ENCODE results near the gene RIMBP2.

RIMBP2 gene

GRCh38 chr12:130565189-130565588 lies 150.9 kb downstream of the RIMBP2 start:
- no peaks in the 10 kb centered on the region for H3K9me3 ChIP-seq (ENCODE audit: control insufficient read depth, low read length)
- no peak overlapping the region for H3K4me3 ChIP-seq (ENCODE audit: low read depth, low read length)
- no peak overlapping the region for H3K4me2 ChIP-seq (ENCODE audit: low read length)
- peaks cover 9% of the 10 kb centered on the region for H3K4me1 ChIP-seq
- no peaks in the 10 kb centered on the region for H3K36me3 ChIP-seq (ENCODE audit: control insufficient read depth, insufficient read depth, low read length)
- H3K27ac ChIP-seq: no peak overlapping the region
- H3K27me3 ChIP-seq (ENCODE audit: control insufficient read depth, insufficient read depth, low read length): no peaks in the 10 kb centered on the region
- peaks cover 4% of the 10 kb centered on the region for H3K79me2 ChIP-seq
- H3K9ac ChIP-seq: no peak overlapping the region
- no peak overlapping the region for H2AFZ ChIP-seq
- no peak for TF ChIP-seq CTCF (IDR thresholded peaks at IDR 0.05)

GRCh38 chr12:130563323-130563722 lies 152.8 kb downstream of the RIMBP2 start:
- H2AFZ ChIP-seq: no peak overlapping the region
- peaks cover 2% of the 10 kb centered on the region for H3K4me1 ChIP-seq
- H3K9me3 ChIP-seq (ENCODE audit: control insufficient read depth, low read length): no peaks in the 10 kb centered on the region
- H3K79me2 ChIP-seq: peaks cover 9% of the 10 kb centered on the region
- H3K36me3 ChIP-seq (ENCODE audit: control insufficient read depth, insufficient read depth, low read length): no peaks in the 10 kb centered on the region
- H3K27ac ChIP-seq: no peak overlapping the region
- no peaks in the 10 kb centered on the region for H3K27me3 ChIP-seq (ENCODE audit: control insufficient read depth, insufficient read depth, low read length)
- no peak overlapping the region for H3K4me3 ChIP-seq (ENCODE audit: low read depth, low read length)
- TF ChIP-seq CTCF (IDR thresholded peaks at IDR 0.05): no peak
- H3K4me2 ChIP-seq (ENCODE audit: low read length): no peak overlapping the region
- no peak overlapping the region for H3K9ac ChIP-seq

- Histone ChIP-seq H3K27me3 (ENCODE audit: control insufficient read depth, insufficient read depth, low read length) (no peaks in the 10 kb centered on the region), H3K4me3 (ENCODE audit: low read depth, low read length) (no peak overlapping the region), H2AFZ (no peak overlapping the region), H3K79me2 (peaks cover 9% of the 10 kb centered on the region), H3K4me1 (peaks cover 2% of the 10 kb centered on the region), H3K9me3 (ENCODE audit: control insufficient read depth, low read length) (no peaks in the 10 kb centered on the region), H3K27ac (no peak overlapping the region), H3K36me3 (ENCODE audit: control insufficient read depth, insufficient read depth, low read length) (no peaks in the 10 kb centered on the region), H3K9ac (no peak overlapping the region), H3K4me2 (ENCODE audit: low read length) (no peak overlapping the region)
- TF ChIP-seq CTCF (IDR thresholded peaks at IDR 0.05): no peak
Observed at GRCh38 chr12:130562716-130563115, 153.4 kb downstream of the RIMBP2 start.

GRCh38 chr12:130560321-130560720 lies 155.8 kb downstream of the RIMBP2 start:
- Histone ChIP-seq H3K27ac (no peak overlapping the region), H3K27me3 (ENCODE audit: control insufficient read depth, insufficient read depth, low read length) (no peaks in the 10 kb centered on the region), H3K79me2 (peaks cover 9% of the 10 kb centered on the region), H2AFZ (no peak overlapping the region), H3K36me3 (ENCODE audit: control insufficient read depth, insufficient read depth, low read length) (no peaks in the 10 kb centered on the region), H3K4me2 (ENCODE audit: low read length) (no peak overlapping the region), H3K9me3 (ENCODE audit: control insufficient read depth, low read length) (no peaks in the 10 kb centered on the region), H3K9ac (no peak overlapping the region), H3K4me1 (peaks cover 2% of the 10 kb centered on the region), H3K4me3 (ENCODE audit: low read depth, low read length) (no peak overlapping the region)
- no peak for TF ChIP-seq CTCF (IDR thresholded peaks at IDR 0.05)

GRCh38 chr12:130559806-130560205 lies 156.3 kb downstream of the RIMBP2 start:
- Histone ChIP-seq H3K4me3 (ENCODE audit: low read depth, low read length) (no peak overlapping the region), H3K27me3 (ENCODE audit: control insufficient read depth, insufficient read depth, low read length) (no peaks in the 10 kb centered on the region), H3K9me3 (ENCODE audit: control insufficient read depth, low read length) (no peaks in the 10 kb centered on the region), H3K27ac (no peak overlapping the region), H3K4me1 (peaks cover 2% of the 10 kb centered on the region), H3K79me2 (peaks cover 9% of the 10 kb centered on the region), H3K36me3 (ENCODE audit: control insufficient read depth, insufficient read depth, low read length) (no peaks in the 10 kb centered on the region), H3K4me2 (ENCODE audit: low read length) (no peak overlapping the region), H3K9ac (no peak overlapping the region), H2AFZ (no peak overlapping the region)
- no peak for TF ChIP-seq CTCF (IDR thresholded peaks at IDR 0.05)

All from parathyroid adenoma (tissue), 2 donors.